HEK293 (cell line): ENCODE data around the gene SLC5A12.

Experiments used
- CTCF ChIA-PET: fragments of 350-600 bp; formaldehyde crosslinking; extraction: SDS; loops from one replicate; lab custom pipeline; 2021; ENCODE audit warnings: antibody characterized with exemption; lab: Yijun Ruan, JAX
- POLR2A ChIA-PET: fragments of 300-600 bp; formaldehyde crosslinking; extraction: SDS; loops from one replicate; lab custom pipeline; 2020; ENCODE audit warnings: antibody characterized with exemption, inconsistent platforms; lab: Yijun Ruan, JAX
- H3K27ac ChIP-seq: fragments of 200-500 bp; sonication (Bioruptor generic); 2 replicates; pipeline ENCODE4 v1.5.1; 2014; ENCODE audit warnings: low read depth, low read length, control low read depth, inconsistent platforms; ENCODE audit errors: extremely low read depth
- H3K36me3 ChIP-seq, 2 experiments: fragments of 200-500 bp in 1 of 2; sonication (Bioruptor generic) in 1 of 2; 1 replicate in 1 of 2; 2 replicates in 1 of 2; pipeline ENCODE4 v1.5.1; 2014 to 2017; ENCODE audit warnings: inconsistent platforms in 2 of 2, low read length in 2 of 2; ENCODE audit not compliant: control insufficient read depth in 2 of 2, insufficient read depth in 1 of 2
- H3K4me1 ChIP-seq: fragments of 200-500 bp; sonication (Bioruptor generic); 2 replicates; pipeline ENCODE4 v1.5.1; 2014; ENCODE audit warnings: mild to moderate bottlenecking, low read length, inconsistent platforms; ENCODE audit not compliant: control insufficient read depth, insufficient read depth
- H3K4me3 ChIP-seq: 2 replicates; pipeline ENCODE4 v1.5.1; 2011; ENCODE audit warnings: low read depth, mild to moderate bottlenecking, control low read depth, low read length, moderate library complexity
- H3K9me3 ChIP-seq: fragments of 200-500 bp; sonication (Bioruptor generic); 2 replicates; pipeline ENCODE4 v1.5.1; 2014; ENCODE audit warnings: low read depth, low read length, inconsistent platforms; ENCODE audit not compliant: control insufficient read depth, insufficient read depth
- ATF2 ChIP-seq: fragments of 450-650 bp; formaldehyde crosslinking; IDR thresholded peaks from 2 replicates; pipeline ENCODE4 v1.5.1; 2016; ENCODE audit warnings: missing biosample characterization, missing genetic modification characterization, low read depth
- BCL11A ChIP-seq: fragments of 450-650 bp; formaldehyde crosslinking; IDR thresholded peaks from 2 replicates; pipeline ENCODE4 v1.5.1; 2016; ENCODE audit warnings: low read depth, missing biosample characterization, missing genetic modification characterization
- KLF7 ChIP-seq: fragments of 450-650 bp; formaldehyde crosslinking; IDR thresholded peaks from 2 replicates; pipeline ENCODE4 v1.5.1; 2016; ENCODE audit warnings: missing biosample characterization, missing genetic modification characterization, borderline replicate concordance
- MEIS1 ChIP-seq: sonication (generic); formaldehyde crosslinking; IDR thresholded peaks from 2 replicates; pipeline ENCODE4 v1.8.1; 2022; ENCODE audit warnings: missing genetic modification reagents, mild to moderate bottlenecking, borderline replicate concordance
- OSR2 ChIP-seq: fragments of 450-650 bp; formaldehyde crosslinking; IDR thresholded peaks from 2 replicates; pipeline ENCODE4 v1.5.1; 2016; ENCODE audit warnings: missing biosample characterization, missing genetic modification characterization
- PBX3 ChIP-seq: sonication (generic); formaldehyde crosslinking; IDR thresholded peaks from 2 replicates; pipeline ENCODE4 v1.8.1; 2022; ENCODE audit warnings: mild to moderate bottlenecking, moderate library complexity, missing genetic modification reagents
- RBAK ChIP-seq: fragments of 450-650 bp; formaldehyde crosslinking; IDR thresholded peaks from 2 replicates; pipeline ENCODE4 v1.5.1; 2016; ENCODE audit warnings: missing biosample characterization, missing genetic modification characterization
- SP3 ChIP-seq: fragments of 450-650 bp; formaldehyde crosslinking; IDR thresholded peaks from 2 replicates; pipeline ENCODE4 v1.5.1; 2016; ENCODE audit warnings: missing biosample characterization, missing genetic modification characterization
- ZBTB6 ChIP-seq: fragments of 450-650 bp; formaldehyde crosslinking; IDR thresholded peaks from 2 replicates; pipeline ENCODE4 v1.5.1; 2017; ENCODE audit warnings: missing biosample characterization, missing genetic modification characterization
- ZBTB7A ChIP-seq: fragments of 450-650 bp; formaldehyde crosslinking; IDR thresholded peaks from 2 replicates; pipeline ENCODE4 v1.5.1; 2016; ENCODE audit warnings: low read depth, missing biosample characterization, missing genetic modification characterization
- ZBTB8A ChIP-seq: fragments of 450-650 bp; formaldehyde crosslinking; IDR thresholded peaks from 2 replicates; pipeline ENCODE4 v1.5.1; 2016; ENCODE audit warnings: missing biosample characterization, missing genetic modification characterization
- ZNF10 ChIP-seq: fragments of 450-650 bp; formaldehyde crosslinking; IDR thresholded peaks from 2 replicates; pipeline ENCODE4 v1.5.1; 2017; ENCODE audit warnings: missing biosample characterization, missing genetic modification characterization
- ZNF221 ChIP-seq: fragments of 450-650 bp; formaldehyde crosslinking; IDR thresholded peaks from 2 replicates; pipeline ENCODE4 v1.5.1; 2017; ENCODE audit warnings: missing biosample characterization, missing genetic modification characterization, borderline replicate concordance
- ZNF248 ChIP-seq: fragments of 450-650 bp; formaldehyde crosslinking; IDR thresholded peaks from 2 replicates; pipeline ENCODE4 v1.5.1; 2017; ENCODE audit warnings: missing biosample characterization, missing genetic modification characterization
- ZNF266 ChIP-seq: fragments of 450-650 bp; formaldehyde crosslinking; IDR thresholded peaks from 2 replicates; pipeline ENCODE4 v1.5.1; 2016; ENCODE audit warnings: missing biosample characterization, missing genetic modification characterization, low read depth
- ZNF362 ChIP-seq: fragments of 450-650 bp; formaldehyde crosslinking; IDR thresholded peaks from 2 replicates; pipeline ENCODE4 v1.5.1; 2016; ENCODE audit warnings: missing biosample characterization, missing genetic modification characterization
- ZNF449 ChIP-seq: fragments of 450-650 bp; formaldehyde crosslinking; IDR thresholded peaks from 2 replicates; pipeline ENCODE4 v1.5.1; 2017; ENCODE audit warnings: missing biosample characterization, mild to moderate bottlenecking, missing genetic modification characterization, moderate library complexity
- ZNF513 ChIP-seq: fragments of 450-650 bp; IDR thresholded peaks from 2 replicates; pipeline ENCODE4 v1.5.1; 2018; ENCODE audit warnings: missing biosample characterization, missing genetic modification characterization
- ZNF624 ChIP-seq: fragments of 450-650 bp; formaldehyde crosslinking; IDR thresholded peaks from 2 replicates; pipeline ENCODE4 v1.5.1; 2017; ENCODE audit warnings: missing biosample characterization, missing genetic modification characterization
- ZNF792 ChIP-seq: fragments of 450-650 bp; formaldehyde crosslinking; IDR thresholded peaks from 2 replicates; pipeline ENCODE4 v1.5.1; 2016; ENCODE audit warnings: missing biosample characterization, missing genetic modification characterization
- ZSCAN16 ChIP-seq: fragments of 450-650 bp; formaldehyde crosslinking; IDR thresholded peaks from 2 replicates; pipeline ENCODE4 v1.5.1; 2016; ENCODE audit warnings: missing biosample characterization, missing genetic modification characterization

SLC5A12 gene

GRCh38 chr11:26764315-26764714, 42.5 kb upstream of the SLC5A12 start:
- TF ChIP-seq ZNF449 (tag by site-specific recombination) (0 out of 2 replicates have a peak, but pooled peaks have one; percentile 32), OSR2 (tag by site-specific recombination) (no peak)
- Histone ChIP-seq H3K9me3 (no peaks in the 10 kb centered on the region), H3K4me1 (no peaks in the 10 kb centered on the region), H3K4me3 (no peak overlapping the region), H3K27ac (no peak overlapping the region), H3K36me3 (no peaks in the 10 kb centered on the region)
- ChIA-PET POLR2A (no interaction called here), CTCF (no interaction called here)

GRCh38 chr11:26762089-26762488, 40.2 kb upstream of the SLC5A12 start:
- no peaks in the 10 kb centered on the region for H3K9me3 ChIP-seq
- TF ChIP-seq SP3 (tag by site-specific recombination) (no peak), ATF2 (tag by site-specific recombination) (no peak), ZNF221 (tag by site-specific recombination) (no peak), ZNF624 (tag by site-specific recombination) (no peak), ZBTB6 (no peak), ZNF513 (no peak), ZNF10 (no peak), ZNF362 (no peak), PBX3 (CRISPR knock-in tag) (no peak), MEIS1 (CRISPR knock-in tag) (no peak), BCL11A (no peak), ZBTB7A (tag by site-specific recombination) (no peak), ZNF248 (tag by site-specific recombination) (no peak), ZNF792 (tag by site-specific recombination) (no peak), ZNF266 (tag by site-specific recombination) (no peak), ZBTB8A (tag by site-specific recombination) (no peak), KLF7 (no peak), RBAK (no peak), ZNF449 (tag by site-specific recombination) (no peak), ZSCAN16 (tag by site-specific recombination) (no peak)
- TF ChIP-seq, all 188 proteins: peak for 0
- H3K27ac ChIP-seq = no peak overlapping the region
- no peaks in the 10 kb centered on the region for H3K4me1 ChIP-seq
- no peaks in the 10 kb centered on the region for H3K36me3 ChIP-seq
- ChIA-PET POLR2A (no interaction called here), CTCF (interaction anchor here (4.4 kb wide), 1 partner anchor 397 kb away, joined by 29 read pairs; no protein-coding TSS in a partner anchor)
- H3K4me3 ChIP-seq = no peak overlapping the region
